Activated T-cell treated with anti-CD3 and anti-CD28 coated beads for 4 hours (primary cell): Measurements from ENCODE around the gene CILP2.

Experiments
- DNase-seq: peaks from one replicate; pipeline ENCODE4 v3.0.0-alpha.2; 2020

Gene CILP2

DNA sequence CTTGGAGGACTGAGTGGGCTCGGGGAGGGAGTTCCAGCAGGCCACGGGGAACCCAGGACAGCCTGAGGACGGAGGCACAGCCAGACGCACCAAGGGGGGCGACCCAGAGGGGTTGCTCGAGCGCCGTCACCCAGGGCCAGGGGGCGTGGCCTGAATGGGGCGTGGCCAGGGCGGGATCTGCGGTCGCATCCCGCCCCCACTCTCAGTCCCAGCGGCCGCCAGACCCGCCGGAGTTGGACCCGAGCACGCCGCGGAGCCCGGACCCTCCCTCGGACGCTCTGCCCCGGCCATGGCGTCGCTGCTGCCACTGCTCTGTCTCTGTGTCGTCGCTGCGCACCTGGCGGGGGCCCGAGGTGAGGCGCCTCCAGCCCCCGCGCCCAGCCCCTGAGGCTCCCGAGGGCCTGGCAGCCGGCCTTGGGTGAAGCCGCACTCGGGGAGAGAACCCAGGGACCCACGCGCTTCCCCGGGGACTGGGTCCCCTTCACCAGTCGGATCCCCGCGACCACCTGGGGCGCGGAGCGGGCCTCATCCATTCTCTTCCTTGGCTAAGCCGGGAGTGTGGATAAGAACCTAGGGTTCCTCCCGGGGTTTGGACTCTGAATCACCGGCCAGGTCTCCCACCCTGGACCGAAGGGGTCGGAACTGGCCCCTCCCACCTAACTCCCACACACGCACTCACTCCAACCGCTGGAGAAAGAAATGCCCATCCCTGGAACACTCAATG is at the start of gene CILP2:
TSS of gene CILP2 (plus strand) at position 205 of the 724 bp plus-strand sequence. CDS start at position 290, 85 bp downstream.
- DNase-seq, result peak; percentile 25

GRCh38 chr19:19488875-19489690 is 49.0 kb upstream of the CILP2 start:
- DNase-seq, result peak; percentile 72

DNA sequence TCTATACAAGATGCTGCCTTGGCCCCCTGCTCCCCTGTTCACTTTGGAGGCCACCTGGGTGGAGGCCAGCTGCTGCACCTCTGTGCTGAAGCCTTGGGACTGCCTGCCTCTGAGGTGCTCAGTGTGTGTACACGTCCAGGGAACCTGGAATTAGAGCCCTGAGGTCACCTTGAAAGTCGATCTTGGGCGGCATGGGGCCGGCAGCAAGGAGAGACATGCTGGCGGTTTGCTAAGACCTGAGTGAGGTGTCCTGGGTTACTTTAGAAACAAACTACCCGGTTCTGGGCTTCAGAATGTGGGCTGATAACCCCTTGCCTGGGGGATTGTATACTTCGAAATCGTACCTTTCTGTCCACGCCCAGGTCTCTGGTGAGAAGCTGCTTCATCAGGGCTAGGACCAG is 48.3 kb upstream of the CILP2 start:
- no peak for DNase-seq

- DNase-seq, result peak; percentile 77
These were observed 47.7 kb upstream of the CILP2 start for GRCh38 chr19:19490214-19490968.

- no peak for DNase-seq
These were observed 46.6 kb upstream of the CILP2 start for GRCh38 chr19:19491321-19492025.

GRCh38 chr19:19492026-19492610 is 45.9 kb upstream of the CILP2 start:
- DNase-seq, result no peak

- DNase-seq, result no peak
These were observed 44.1 kb upstream of the CILP2 start for GRCh38 chr19:19493841-19494546.

DNA sequence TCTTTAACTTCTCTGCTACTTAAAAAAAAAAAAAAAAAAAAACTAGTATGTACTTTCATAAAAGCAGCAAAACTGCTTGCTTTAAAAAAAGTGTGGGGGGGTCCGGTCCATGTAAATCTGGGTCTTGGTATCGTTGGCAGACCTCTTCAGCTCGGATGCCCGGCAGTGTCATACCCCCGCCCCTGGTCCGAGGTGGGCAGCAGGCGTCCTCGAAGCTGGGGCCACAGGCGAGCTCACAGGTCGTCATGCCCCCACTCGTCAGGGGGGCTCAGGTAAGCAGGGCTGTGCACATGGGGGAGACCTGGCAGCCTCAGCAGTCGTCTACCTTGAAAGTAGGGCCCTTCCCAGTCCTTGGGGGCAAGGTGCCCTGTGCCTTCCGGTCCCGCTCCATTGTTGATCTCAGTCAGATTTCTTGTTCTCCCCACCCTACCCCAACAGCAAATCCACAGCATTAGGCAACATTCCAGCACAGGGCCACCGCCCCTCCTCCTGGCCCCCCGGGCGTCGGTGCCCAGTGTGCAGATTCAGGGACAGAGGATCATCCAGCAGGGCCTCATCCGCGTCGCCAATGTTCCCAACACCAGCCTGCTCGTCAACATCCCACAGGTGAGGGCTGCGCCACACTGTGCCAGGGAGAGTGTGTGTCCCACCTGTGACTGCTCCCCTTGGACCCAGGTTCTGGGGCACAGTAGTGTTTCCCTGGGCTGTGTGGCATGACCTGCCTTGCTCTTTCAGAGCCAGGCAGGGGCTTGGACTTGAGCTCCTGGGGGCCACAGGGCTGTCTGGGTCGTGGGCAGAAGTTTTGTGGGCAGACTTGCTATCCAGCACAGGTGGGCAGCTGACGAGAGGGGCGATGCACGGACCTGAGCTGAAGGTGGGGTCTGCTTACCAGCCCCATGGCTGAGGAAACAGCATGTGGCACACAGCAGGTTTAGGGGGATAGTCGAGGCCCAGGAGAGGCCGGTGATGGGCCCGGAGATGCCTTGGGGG is 42.2 kb upstream of the CILP2 start:
- no peak for DNase-seq

DNA sequence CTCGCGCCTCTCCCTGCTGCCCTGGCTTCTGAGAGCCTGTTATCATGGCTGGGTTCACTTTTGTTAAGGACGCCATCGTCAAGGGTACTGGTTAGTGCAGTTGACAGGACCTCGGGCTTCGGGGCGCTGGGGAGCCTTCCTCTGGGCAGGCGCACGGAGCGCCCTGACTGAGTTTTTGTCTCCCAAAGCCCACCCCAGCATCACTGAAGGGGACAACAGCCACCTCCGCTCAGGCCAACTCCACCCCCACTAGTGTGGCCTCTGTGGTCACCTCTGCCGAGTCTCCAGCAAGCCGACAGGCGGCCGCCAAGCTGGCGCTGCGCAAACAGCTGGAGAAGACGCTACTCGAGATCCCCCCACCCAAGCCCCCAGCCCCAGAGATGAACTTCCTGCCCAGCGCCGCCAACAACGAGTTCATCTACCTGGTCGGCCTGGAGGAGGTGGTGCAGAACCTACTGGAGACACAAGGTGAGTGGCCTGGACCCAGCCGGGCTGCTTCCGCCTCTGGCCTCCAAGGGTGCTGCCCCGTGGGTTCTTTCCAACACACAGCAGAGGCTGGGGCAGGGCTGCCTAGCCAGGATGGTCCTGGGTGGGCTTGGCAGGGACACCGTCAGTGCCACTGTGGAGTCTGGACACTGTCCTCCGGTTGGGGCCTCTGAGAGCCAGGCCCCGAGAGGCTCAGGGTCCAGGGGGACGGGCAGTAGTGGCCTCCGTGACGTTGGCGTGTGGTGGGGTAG is 39.6 kb upstream of the CILP2 start:
- DNase-seq, result no peak

DNA sequence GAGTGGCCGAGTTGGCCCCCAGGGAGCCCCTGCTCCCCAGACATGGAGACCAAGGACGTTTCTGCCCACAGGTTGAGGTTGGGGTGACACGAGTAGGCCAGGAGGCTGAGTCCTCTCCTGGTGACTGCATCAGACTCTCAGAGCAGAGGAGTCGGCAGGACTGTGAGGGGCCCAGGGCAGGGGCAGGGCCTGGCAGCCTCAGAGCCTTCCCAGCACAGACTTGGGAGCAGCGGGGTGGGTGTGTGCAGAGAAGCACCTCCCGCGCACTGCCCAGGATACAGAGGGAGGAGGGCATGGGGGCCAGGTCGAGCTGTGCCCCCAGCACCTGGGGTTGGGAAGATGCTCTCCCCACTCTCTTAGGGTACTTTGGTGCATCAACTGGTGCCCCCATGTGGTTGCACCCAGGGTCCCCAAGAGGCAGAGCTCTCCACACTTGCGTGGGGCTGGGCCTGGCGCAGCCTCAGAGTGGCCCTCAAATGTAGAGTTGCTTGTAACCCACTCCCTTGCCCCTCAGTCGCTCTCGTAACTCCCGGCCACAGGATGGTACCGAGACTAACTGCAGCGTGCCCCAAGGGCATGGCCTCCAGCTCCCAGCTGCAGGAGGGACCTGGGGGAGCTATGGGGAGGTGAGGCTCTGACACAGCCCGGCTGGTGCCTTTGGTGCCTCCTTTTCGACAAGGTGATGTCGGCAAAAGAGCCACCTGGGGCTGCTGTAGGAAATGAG is 38.6 kb upstream of the CILP2 start:
- DNase-seq, result no peak

- no peak for DNase-seq
These were observed 37.0 kb upstream of the CILP2 start for GRCh38 chr19:19500975-19501644.

DNA sequence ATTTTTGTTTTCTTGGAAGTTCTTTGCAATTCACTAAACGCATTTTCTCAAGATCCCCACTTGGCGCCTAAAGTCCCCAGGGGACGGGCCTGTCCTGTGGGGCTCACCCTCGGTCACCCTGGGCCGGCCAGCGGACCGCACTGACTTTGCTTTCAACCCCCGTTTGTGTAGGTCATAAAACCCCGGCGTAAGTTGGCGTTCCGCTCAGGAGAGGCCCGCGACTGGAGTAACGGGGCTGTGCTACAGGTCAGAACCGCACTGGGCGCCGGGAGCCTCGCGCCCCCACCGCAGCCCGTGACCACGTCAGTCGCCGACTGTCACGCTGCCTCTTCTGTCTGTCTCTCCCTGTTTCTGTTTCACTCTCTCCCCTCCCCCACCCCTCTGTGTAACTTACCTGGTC is 36.3 kb upstream of the CILP2 start:
- DNase-seq, result no peak

DNA sequence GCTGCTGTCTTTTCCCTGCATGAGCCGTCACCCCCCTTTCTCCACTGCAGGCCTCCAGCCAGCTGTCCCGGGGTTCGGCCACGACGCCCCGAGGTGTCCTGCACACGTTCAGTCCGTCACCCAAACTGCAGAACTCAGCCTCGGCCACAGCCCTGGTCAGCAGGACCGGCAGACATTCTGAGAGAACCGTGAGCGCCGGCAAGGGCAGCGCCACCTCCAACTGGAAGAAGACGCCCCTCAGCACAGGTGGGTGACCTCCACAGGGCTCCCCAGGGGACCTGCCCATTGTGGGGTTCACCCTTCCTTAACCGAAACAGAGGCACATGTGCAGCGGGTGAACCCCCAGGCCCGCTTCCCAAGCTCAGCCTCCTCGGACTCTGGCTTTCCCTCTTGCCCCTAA is 35.8 kb upstream of the CILP2 start:
- DNase-seq, result no peak

DNA sequence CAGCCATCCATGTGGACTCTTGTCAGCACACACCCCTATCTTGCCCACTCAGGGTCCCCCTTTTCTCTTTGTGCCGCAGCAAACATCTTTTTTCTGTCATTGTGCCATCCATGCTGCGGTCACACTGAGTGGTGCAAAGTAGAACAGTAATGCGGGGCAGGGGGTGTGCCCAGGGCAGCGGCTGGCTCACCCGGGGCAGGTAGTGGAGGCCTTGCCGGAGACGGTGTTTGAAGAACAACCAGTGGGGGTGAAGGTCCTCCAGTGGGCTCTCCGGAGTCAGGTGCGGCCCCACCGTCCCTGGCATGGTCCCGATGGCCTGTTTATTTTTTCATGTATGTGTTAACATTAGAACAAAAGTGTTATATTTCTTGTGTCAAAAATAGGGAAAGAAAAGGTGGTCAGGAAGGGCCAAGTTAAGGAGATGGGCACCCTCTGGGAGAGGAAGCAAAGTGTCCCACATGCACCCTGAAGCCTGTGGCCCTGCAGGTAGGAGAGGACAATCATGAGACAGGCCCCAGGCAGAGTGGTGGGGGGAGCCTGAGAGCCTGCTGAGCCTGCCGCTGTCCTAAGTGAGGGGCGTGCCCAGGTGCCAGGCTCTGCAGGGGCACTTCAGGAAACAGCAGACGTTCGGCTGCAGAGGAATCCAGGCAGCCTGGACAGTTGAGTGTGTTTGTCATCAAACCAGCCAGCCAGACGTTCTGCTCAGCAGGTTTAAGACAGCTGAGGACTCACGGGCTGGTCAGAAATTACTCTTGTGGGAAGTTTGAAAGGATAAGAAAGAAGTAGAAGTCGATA is 35.1 kb upstream of the CILP2 start:
- DNase-seq, result no peak

DNA sequence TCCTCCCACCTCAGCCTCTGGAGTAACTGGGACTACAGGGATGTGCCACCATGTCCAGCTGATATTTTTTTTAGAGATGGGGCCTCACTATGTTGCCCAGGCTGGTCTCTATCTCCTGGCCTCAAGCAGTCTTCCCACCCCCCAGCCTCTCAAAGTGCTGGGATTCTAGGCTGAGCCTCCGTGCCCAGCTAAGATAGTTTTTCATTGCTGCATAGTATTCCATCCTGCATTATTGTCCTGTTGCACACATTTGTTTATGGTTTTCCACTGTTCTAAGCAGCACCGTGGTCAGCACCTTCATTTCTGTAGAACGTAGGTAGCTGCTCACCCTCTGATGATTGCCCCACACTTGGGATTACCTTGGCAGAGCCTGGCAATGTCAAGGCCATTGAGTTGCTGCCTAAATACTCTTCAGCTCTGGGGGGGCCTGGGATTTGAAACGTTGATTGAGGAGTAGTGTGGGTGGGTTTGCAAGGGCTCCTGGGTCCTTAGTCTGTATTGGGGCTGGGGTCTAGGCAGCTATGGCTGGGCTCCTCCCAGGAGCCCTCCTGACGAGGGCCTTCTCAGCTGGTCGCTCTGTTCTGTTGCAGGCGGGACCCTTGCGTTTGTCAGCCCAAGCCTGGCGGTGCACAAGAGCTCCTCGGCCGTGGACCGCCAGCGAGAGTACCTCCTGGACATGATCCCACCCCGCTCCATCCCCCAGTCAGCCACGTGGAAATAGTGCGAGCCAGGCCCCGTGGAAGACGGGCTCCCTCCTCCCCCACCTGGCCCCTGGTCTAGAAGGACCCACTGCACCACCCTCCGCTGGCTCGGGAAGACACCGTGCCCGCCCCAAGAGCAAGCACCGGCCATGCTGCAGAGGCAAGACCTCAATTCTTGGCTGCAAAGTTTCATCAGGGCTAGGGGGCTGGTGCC is 33.1 kb upstream of the CILP2 start:
- no peak for DNase-seq

GRCh38 chr19:19505669-19506326 is 32.3 kb upstream of the CILP2 start:
- no peak for DNase-seq
